Measurements from ENCODE around the gene PLBD1. TPM values are rescaled to one million over a fixed set of nuclear protein-coding genes. Genes with fewer than 3 reads are reported as not detected.

The PLBD1 gene
- total RNA-seq, 1 experiment from 2014 or later: 73.2 TPM

Other genes starting within 250 kb of the PLBD1 start
- 28.5 and 32.0 TPM in 2 replicates for gene ATF7IP, start 202.2 kb downstream of the PLBD1 start, total RNA-seq (2014; rRNA removed; shearing (Covaris generic); ENCODE audit: low replicate concordance)
- gene GUCY2C, start 128.7 kb upstream of the PLBD1 start, total RNA-seq (2014; rRNA removed; shearing (Covaris generic); ENCODE audit: low replicate concordance): not detected in 2 replicates
- gene WBP11, start 235.6 kb upstream of the PLBD1 start, total RNA-seq (2014; rRNA removed; shearing (Covaris generic); ENCODE audit: low replicate concordance): 11.0 and 18.2 TPM in 2 replicates
- gene C12orf60, start 235.8 kb upstream of the PLBD1 start, total RNA-seq (2014; rRNA removed; shearing (Covaris generic); ENCODE audit: low replicate concordance): 3.6 and 7.1 TPM in 2 replicates
- gene SMCO3, start 246.3 kb upstream of the PLBD1 start, total RNA-seq (2014; rRNA removed; shearing (Covaris generic); ENCODE audit: low replicate concordance): not detected in 2 replicates

Data from Caki2 (cell line).